GM04504 (cell line): ENCODE results near the gene DCAF8.

Experiments used
- DNase-seq: peaks from one replicate; pipeline ENCODE4 v3.0.0-alpha.2; 2012; ENCODE audit warnings: low read depth

Gene DCAF8

DNA sequence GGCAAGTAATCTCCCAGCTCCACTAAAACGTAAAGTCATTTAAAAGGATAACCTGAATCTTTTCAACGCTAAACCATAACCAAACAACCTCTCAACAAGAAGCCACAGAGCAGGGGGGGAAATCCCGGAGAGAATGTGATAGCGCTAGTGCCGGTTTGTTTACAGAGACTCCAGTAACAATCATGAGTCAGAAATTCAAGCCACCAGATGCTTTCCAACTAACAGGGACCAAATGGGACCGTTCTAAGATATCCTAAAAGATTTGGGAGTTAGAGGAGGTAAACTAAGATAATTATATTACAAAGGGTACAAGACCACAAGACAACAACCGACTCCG, 825 bp downstream of the DCAF8 start:
- DNase-seq = no peak

- no peak for DNase-seq
These were observed 1.7 kb downstream of the DCAF8 start for GRCh38 chr1:160260406-160261382.

- DNase-seq = no peak
These were observed 4.1 kb downstream of the DCAF8 start for GRCh38 chr1:160258177-160258798.

- no peak for DNase-seq
These were observed 4.8 kb downstream of the DCAF8 start for GRCh38 chr1:160257411-160258015.

DNA sequence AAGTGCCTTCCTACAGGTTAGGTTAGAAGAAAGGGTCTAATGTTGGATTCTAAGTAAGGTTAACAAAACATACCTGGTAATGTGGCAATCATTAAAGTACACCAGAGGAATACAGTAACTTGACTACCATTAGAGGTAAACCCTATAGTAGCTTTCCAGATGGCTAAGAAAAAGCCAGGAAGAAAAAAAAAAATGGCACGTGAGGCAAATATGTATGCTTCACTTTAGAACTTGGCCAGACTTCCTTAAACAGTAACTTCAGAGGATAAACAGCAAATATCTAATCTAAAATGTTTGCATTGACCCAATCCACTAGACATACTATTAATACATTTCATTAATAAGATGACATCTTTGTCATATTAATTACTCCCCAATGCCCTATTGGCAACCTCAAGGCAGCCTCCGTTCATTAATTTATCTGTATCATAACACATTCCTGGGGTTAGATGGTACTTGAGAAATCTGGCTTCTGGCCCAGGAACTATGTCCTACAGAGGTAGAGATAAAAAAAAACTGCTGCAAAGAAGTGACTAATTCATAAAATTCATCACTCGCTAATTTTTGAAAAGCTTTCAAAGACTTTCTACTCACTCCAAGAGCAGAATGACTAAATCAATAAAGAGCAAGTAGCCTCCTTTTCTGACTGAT, 5.8 kb downstream of the DCAF8 start:
- DNase-seq = no peak

- no peak for DNase-seq
These were observed 6.5 kb downstream of the DCAF8 start for GRCh38 chr1:160255781-160256300.

DNA sequence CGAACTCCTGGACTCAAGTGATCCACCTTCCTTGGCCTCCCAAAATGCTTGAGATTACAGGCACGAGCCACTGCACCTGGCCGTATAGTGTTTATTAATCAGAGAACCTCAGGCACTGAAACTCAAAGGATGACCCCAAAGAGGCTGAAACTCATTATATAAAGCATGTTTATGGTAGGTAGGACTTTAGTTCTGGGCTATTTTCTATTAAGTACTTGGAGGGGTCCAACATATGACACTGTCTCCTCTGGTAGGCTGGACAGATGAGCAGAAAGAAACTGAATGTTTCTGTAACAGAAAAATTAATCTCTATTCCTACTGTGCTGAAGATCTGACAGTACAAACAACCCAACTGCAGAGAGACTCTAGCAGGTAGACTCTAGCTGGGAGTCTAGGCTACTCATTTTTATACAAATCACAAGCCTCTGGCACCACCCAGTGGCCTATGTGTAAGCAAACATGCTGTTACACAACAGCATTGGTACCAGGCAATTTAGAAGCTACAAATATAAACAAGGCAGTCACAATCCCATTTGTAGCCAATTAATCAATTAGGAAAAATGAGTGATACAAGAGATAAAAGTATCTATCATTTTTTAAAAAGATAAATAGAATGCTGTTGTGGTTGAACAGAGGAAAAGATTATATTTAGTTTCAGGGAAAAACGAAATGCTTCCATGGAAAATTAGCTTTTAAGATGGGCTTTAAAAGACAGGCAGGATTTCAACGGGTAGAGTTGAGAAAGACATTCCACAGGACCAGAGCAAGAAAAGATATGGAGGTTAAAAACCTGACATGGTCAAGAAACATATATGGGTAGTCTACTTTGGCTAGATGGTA, 10.4 kb downstream of the DCAF8 start:
- DNase-seq = no peak

GRCh38 chr1:160251011-160251410, 11.3 kb downstream of the DCAF8 start:
- no peak for DNase-seq

GRCh38 chr1:160247053-160247452, 15.3 kb downstream of the DCAF8 start:
- DNase-seq = no peak

- no peak for DNase-seq
These were observed 16.9 kb downstream of the DCAF8 start for GRCh38 chr1:160245434-160245833.

DNA sequence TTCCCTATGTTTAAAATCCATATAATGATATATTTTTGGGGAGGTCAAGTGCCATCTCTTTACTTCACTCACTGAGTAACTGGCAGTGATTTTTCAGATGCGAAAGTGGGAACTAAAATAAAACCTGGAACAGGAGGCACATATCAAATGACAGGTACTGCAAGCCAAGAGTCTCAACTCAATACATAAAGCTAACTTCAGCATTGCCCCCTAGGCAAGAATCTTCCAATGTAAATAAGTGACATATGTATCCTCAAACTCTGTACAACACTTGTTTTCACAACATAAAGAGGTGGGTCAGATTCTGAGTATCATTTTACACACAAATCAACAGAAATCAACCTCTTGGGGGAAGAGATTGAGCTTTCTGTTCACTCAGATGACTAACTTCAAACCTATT, 18.1 kb downstream of the DCAF8 start:
- DNase-seq = no peak

DNA sequence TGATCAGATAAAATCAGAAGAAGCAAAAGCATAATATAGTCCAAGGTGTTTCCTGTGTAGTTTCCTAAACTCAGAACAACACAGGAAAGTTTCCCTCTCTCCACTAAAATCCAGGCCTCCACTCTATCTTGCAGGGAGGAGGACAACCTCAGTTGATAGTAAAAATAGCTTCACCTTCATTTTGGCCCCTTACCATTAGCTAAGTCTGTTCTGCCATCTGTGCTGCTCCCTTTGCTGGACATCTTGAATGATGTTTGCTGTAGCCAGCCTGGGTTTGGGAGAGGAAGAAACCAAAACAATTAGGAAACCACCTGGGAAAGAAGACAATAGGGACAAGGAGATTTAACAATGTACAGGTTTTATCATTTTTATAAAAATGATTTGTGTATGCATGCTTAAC, 18.6 kb downstream of the DCAF8 start:
- DNase-seq = no peak

- DNase-seq = no peak
These were observed 22.6 kb downstream of the DCAF8 start for GRCh38 chr1:160239582-160240299.

DNA sequence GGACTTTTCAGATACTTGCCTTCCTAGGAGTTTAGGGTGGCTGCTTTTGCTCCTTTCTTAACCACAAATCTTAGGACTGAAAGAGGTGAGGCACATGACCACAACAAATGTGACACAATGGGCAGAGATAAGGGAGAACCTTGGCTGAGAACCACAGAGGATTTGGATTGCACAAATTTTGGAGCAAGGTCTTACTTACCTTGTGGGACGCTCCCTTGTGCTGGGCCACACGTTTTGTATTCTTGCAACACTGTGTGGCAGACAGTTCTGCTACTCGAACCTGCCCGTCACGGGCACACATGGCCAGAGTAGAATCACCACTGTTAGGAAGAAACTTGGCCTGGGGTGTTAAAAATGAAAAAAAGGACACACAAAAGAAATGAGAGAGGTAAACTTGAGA, 23.9 kb downstream of the DCAF8 start:
- DNase-seq = no peak

GRCh38 chr1:160237558-160237957, 24.8 kb downstream of the DCAF8 start:
- DNase-seq = no peak

DNA sequence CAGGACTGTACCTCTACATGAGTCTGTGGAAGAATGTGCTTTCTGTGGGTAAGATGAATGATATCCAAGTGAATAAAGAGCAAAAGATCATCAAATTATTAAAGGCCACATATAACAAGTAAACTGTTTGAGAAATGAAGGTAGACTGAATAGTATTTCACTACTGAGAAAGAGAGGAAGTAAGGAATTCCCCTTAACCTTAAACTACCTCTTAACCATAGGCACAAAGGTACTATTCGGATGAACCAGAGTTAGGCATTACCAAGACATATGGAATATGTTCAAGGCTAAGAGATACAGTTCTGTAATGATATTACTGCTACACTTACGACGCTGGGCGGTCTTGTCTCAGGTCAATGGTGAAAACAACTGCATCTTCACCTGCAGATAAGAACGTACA, 25.5 kb downstream of the DCAF8 start:
- DNase-seq = no peak

- no peak for DNase-seq
These were observed 29.4 kb downstream of the DCAF8 start for GRCh38 chr1:160232911-160233310.

DNA sequence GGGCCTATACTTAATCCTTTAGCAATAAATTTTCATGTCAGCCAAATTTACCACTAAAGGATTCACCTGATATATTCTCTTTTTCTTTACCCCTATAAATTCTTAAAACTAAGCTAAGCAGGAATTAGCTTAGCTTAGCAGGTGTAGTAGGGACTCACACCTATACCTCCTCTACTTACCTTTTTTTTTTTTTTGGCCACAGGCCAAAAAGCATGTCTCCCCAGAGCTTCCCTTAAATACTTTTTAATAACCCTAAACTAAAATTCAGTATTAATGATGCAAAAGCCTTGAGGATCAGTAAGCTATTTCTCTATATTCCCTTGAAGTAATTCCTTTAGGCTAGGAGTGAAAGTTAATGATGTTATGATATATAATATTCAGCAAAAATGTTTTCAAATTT, 33.9 kb downstream of the DCAF8 start:
- DNase-seq = no peak

DNA sequence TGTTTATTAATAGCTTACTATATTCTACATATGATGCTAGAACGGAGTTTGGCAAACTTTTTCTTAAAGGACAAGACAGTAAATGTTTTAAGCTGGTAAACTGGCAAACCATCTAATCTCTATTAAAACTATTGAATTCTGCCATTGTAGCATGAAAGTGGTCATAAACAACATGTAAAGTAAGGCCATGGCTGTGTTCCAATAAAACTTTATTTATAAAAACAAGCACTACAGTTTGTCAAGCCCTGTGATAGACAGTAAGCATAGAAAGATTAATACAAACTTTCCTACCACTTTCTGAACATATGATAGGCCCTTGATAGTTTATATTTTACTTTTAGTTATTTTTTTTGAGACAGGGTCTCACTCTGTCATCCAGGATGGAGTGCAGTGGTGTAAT, 34.8 kb downstream of the DCAF8 start:
- DNase-seq = no peak

DNA sequence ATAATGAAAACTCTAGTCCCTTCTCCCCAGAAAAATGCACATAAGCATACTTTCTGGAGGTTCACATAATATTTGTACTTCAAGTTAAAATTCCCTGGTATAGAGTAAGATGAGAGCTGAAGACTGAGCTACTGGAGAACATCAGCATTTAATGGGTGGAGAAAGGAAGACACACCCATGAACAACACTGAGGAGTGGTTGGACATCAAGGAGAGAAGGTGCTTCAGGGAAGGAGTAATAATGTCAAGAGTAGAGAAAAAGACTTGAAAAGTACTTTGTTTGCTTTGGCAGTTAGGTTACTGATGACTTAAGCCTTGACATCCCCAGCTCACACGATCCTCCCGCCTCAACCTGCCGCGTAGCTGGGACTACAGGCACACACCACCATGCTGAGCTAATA, 35.3 kb downstream of the DCAF8 start:
- DNase-seq = no peak

DNA sequence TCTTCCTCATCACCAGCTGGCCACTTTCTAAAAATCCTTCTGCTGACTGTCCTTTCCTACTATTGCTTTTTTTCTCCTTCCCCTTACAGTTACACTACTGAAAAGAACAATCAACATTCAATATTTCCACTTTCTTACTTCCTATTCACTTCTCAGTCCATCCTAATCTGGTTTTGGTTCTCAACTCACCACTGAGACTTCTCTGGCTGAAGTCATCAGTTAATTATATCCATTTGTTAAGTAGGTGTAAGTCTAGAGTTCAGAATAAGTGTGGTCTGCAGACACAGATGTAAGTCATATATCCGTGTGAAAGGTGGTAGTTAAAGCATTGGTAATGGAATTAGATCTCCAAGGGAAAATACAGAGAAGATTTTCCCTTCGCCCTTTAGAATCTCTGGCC, 35.7 kb downstream of the DCAF8 start:
- no peak for DNase-seq
